HG03565 (cell line): ENCODE results near the gene SCARB1.

ENCODE experiments used
- ATAC-seq: cut with Tn5 transposase; IDR thresholded peaks from one replicate; pipeline ENCODE4 v1.9.1; 2021; ENCODE audit warnings: mild to moderate bottlenecking, moderate library complexity; ENCODE audit not compliant: unreplicated experiment

The SCARB1 gene

GRCh38 chr12:124750149-124750656 is 113.5 kb downstream of the SCARB1 start:
- ATAC-seq, result no peak

GRCh38 chr12:124749725-124750124 is 113.9 kb downstream of the SCARB1 start:
- no peak for ATAC-seq

- no peak for ATAC-seq
Measured at GRCh38 chr12:124747426-124748161, 116.1 kb downstream of the SCARB1 start.

GRCh38 chr12:124746649-124747425 is 116.8 kb downstream of the SCARB1 start:
- ATAC-seq, result no peak

GRCh38 chr12:124745891-124746570 is 117.6 kb downstream of the SCARB1 start:
- ATAC-seq, result no peak

- no peak for ATAC-seq
Measured at GRCh38 chr12:124745465-124745890, 118.2 kb downstream of the SCARB1 start.

GRCh38 chr12:124744659-124745464 is 118.8 kb downstream of the SCARB1 start:
- ATAC-seq, result peak; percentile 44

- no peak for ATAC-seq
Measured at GRCh38 chr12:124744273-124744640, 119.4 kb downstream of the SCARB1 start.

- ATAC-seq, result no peak
Measured at GRCh38 chr12:124743479-124744272, 120.0 kb downstream of the SCARB1 start.

- ATAC-seq, result no peak
Measured at GRCh38 chr12:124742678-124743077, 121.0 kb downstream of the SCARB1 start.

- ATAC-seq, result no peak
Measured at GRCh38 chr12:124742111-124742510, 121.6 kb downstream of the SCARB1 start.

- no peak for ATAC-seq
Measured at GRCh38 chr12:124741211-124741610, 122.5 kb downstream of the SCARB1 start.

- no peak for ATAC-seq
Measured at GRCh38 chr12:124740691-124741137, 123.0 kb downstream of the SCARB1 start.

- no peak for ATAC-seq
Measured at GRCh38 chr12:124739953-124740561, 123.6 kb downstream of the SCARB1 start.

- no peak for ATAC-seq
Measured at GRCh38 chr12:124738636-124739467, 124.8 kb downstream of the SCARB1 start.

- no peak for ATAC-seq
Measured at GRCh38 chr12:124737772-124738635, 125.7 kb downstream of the SCARB1 start.

GRCh38 chr12:124737040-124737419 is 126.6 kb downstream of the SCARB1 start:
- no peak for ATAC-seq
